Measurements from ENCODE around the gene TMPRSS9.

Gene TMPRSS9

DNA sequence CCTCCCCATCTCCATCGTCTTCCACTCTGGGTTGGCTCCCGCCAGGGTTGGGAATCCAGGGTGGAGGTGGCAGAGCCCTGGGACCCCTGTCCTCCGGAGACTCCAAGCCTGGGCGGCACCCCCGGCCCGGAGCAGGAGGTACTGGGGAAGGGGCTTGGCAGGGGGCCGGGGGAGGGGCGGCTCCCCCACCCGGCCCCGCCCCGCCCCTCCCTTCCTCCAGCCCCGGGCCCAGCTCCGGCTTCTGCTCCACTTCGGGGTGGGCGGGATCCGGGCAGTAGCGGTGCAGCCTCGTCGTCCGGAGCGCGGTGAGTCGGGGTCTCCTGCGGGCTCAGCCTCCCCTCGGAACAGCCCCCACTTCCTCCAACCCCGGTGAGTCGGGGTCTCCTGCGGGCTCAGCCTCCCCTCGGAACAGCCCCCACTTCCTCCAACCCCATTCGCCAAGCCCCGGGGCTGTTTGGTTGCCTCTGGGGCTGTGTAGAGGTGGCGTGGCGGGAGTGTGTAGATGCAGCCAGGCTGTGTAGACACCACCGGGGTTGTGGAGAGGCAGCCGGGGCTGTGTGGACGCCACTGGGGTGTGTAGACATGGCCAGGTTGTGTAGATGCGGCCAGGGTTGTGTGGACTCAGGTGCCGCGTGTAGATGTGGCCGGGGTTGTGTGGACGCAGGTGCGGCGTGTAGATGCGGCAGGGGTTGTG, at the start of gene TMPRSS9:
Gene TMPRSS9 (plus strand): TSS at position 274 of the 694 bp plus-strand sequence. CDS start 29,521 bp downstream, outside the sequence.
- no peak for DNase-seq (ENCODE audit: low read depth in 2 of 2)

DNA sequence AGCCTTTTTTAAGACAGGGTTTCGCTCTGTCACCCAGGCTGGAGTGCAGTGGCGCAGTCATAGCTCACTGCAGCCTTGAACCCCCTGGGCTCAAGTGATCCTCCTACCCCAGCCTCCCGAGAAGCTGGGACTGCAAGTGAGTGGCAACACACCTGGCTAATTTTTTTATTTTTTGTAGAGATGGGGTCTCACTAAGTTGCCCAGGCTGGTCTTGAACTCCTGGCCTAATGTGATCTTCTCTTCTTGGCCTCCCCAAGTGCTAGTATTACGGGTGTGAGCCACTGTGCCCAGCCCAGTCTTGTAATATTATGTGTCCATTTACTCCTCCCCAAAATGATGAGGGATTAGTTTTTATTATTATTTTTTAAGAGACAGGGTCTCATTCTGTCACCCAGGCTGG, 49.0 kb upstream of the TMPRSS9 start:
- DNase-seq (ENCODE audit: low read depth in 2 of 2): no peak

DNA sequence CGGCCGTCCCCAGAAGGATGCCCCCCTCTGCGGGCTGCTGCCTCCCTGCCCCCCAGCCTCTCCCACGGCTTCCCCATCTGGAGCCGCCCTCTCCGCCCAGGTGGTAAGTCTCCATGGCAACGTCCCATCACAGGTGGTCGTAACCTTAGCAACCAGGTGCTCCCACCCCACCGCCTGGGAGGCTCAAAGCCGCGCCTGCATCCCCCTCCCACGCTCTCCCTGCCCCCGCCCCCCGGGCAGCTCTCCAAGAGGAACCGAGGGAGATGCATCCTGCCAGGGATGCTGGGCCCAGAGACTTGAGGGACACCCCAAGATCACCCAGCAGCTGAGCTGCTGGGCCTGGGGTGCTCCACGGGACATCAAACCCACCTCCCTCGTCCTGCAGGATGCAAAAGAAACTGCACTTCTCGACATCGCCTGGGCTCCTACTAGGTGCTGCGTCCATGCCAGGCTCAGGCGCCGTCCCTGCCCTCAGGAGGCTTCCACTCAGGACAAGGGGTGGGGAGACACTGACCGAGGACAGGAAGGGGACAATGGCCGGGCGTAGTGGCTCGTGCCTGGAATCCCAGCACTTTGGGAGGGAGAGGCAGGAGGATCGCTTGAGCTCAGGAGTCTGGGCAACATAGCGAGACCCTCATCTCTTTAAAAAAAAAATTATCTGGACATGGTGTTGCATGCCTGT, 47.1 kb upstream of the TMPRSS9 start:
- no peak for DNase-seq (ENCODE audit: low read depth in 2 of 2)

DNA sequence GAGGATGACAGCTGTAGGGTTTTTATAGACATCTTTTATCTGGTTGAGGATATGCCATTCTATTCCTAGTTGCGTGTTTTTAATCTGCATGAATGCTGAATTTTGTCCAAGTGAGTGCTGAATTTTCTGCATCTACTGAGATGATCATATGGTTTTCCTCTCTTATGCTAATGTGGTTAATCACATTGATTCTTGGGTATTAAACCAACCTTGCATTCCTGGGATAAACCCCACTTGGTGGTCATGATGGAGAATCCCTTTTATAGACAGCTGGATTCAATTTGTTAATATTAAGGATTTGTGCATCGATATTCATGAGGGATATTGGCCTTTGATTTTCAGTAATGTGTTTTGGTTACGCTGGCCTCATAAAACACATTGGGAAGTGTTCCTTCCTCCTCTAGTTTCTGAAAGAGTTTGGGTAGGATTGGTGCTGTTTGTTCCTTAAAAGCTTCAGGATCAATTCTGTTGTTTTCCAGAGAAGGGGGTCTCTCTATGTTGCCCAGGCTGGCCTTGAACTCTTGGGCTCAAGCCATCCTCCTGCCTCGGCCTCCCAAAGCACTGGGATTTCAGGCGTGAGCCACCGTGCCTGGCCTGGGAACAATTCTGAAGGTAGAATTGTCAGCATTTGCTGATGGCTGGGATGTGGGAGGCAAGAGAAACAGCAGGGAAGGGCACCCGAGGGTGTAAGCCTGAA, 44.8 kb upstream of the TMPRSS9 start:
- DNase-seq (ENCODE audit: low read depth in 2 of 2): no peak

DNA sequence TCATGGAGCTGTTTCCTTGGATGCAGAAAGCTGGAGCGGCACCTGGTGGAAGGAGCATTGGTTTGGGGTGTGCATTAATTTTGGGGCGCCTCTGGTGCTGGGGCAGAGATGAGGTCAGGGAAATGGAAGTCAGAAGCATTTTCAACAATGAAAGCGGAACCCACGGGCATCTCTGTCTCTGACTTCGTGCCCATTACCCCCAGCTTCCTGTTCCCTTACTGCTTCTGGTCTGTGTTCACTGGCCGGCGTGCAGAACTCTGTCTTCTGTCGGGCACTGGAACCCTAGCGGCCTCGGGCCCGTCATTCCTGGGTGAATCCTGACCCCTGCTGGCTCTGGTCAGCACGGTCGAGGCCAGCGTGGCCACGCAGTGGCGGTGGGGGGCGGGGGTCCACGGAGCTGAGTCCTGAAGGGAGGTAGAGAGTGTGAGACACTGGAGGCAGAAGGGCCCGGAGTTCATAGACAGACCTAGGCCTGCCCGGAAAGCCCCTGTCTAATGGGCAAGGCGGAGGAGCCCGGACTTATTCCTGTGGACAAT, 44.2 kb upstream of the TMPRSS9 start:
- DNase-seq (ENCODE audit: low read depth in 2 of 2): no peak

DNA sequence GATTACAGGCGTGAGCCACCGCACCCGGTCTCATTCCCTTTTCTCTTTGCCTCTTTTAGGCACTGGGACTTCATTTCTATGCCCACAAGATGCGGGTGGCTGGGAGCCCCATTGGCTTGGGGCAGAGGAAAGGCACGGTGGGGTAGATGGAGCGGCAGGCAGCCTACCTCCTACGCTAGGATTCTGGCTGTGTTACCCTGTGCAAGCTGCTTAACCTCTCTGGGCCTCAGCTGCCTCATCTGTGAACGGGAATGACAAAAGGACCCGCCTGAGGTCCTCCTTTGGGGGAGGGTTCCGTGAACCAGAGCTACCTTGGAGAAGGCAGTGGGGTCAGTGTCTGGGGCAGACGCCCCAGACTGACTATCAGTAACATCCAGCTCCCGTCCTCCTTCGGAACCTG, 42.8 kb upstream of the TMPRSS9 start:
- DNase-seq (ENCODE audit: low read depth in 2 of 2): no peak

DNA sequence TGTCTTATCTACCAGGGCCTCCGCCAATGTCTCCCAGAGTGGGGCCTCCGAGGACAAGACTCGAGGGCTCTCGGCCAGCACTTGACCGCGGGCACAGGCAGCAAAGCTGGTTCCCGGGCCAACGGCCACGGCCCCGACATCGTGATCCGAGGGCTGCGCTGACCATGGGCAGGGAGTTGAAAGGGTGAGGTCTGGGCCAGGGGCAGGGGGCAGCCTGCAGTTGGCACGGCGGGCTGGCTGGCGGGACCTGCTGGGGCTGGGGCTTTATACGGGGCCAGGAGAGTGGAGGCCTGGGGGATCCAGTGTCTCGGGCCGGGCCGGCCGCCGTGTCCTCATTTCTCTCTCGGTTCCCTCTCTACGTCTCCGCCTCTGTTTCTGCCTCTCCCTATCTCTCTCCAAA, 42.3 kb upstream of the TMPRSS9 start:
- DNase-seq (ENCODE audit: low read depth in 2 of 2): no peak

DNA sequence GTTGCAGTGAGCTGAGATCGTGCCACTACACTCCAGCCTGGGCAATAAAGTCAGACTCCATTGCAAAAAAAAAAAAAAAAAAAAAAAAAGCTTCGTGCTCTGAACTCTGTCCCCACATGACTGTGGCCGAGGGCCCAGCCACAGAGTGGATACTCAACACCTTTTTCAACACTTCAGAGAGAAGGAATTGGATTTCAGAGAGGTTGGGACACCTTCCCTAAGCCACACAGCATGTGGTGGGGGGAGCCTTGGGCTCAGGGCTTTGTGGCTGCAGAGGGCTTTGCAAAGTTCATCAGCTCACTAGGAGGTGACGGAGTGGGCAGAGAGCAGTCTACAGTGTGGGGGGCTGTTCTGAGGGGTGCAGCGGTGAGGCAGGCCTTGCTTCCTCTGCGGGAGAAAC, 41.1 kb upstream of the TMPRSS9 start:
- no peak for DNase-seq (ENCODE audit: low read depth in 2 of 2)

DNA sequence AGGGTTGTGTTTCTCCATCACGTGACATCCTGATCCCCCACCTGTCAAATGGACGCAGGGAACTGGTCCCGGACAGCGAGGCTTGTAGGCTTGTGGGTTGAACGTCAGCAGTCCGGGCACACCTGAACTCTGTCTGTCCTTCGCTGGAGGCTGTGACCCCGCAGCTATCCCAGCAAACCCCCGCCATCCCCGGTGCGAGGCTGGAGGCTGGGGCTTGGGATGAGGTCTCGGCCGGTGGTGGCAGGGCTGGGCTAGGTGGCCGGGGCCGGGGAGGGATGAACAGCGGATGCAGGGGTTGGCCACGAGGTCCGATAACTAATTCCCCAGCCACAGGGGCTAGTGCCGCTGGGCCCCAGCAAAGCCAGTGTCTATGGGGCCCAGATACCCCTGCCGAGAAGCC, 40.5 kb upstream of the TMPRSS9 start:
- no peak for DNase-seq (ENCODE audit: low read depth in 2 of 2)

DNA sequence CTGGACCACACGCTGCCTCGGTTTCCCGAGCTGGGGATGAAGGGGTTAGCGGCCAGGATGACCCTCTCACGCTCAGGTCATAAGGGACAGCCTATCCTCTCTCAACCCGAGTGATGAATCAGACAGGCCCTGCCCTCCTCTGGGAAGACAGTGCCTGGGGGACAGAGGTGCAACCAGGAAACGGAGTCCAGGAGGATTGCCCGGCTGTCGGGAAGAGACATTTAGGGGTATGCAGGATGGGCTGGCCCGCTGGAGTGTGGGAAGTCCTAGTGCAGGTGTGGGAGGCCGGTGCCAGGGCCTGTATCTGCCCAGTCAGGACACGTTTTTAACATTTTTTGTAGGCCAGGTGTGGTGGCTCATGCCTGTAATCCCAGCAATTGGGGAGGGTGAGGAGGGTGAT, 40.0 kb upstream of the TMPRSS9 start:
- no peak for DNase-seq (ENCODE audit: low read depth in 2 of 2)

DNA sequence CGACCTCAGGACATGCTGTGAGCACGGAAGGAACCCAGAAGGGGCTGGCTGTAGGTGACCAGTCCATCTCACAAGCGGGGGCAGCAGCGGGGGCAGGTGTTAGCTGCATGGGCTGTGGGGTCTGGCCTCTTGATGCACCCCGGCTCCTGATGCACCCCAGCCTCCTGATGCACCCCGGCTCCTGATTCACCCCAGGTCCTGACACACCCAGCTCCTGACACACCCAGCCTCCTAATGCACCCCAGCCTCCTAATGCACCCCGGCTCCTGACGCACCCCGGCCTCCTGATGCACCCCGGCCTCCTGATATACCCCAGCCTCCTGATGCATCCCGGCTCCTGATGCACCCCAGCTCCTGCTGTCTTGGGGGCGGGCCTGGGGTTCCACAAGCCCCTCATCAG, 39.1 kb upstream of the TMPRSS9 start:
- DNase-seq (ENCODE audit: low read depth in 2 of 2): no peak

DNA sequence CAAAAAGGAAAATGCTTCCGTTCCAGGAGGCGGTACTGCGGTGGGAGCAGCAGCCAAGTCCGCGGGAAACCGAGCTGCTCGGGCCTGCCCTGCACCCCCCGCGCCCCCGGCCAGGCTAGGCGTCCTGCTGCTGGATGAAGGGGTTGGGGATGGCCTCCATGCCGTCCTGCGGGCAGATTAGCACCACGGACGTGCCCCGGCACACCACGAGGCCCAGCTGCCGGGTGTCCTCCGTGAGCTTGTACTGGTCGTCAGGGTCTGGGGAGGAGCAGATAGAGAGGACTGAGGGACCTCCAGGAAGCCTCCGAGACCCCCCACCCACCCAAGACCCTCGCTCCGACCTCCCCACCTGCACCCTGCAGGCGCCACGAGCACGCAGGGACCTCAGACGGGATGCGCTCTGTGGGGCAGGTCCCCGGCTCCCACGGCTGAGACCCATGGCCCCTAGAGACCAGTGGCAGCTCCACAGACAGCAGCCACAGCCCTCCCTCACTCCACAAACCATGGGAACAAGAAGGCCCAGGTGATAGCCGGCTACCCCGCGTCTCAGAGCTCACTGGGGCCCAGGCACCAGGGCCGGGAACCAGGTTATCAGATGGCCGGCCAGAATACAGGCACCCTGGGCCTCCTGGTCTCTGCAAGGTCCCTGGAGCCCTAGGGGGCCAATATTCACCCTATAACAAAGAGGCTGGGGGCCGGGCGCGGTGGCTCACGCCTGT, 38.3 kb upstream of the TMPRSS9 start:
- no peak for DNase-seq (ENCODE audit: low read depth in 2 of 2)

DNA sequence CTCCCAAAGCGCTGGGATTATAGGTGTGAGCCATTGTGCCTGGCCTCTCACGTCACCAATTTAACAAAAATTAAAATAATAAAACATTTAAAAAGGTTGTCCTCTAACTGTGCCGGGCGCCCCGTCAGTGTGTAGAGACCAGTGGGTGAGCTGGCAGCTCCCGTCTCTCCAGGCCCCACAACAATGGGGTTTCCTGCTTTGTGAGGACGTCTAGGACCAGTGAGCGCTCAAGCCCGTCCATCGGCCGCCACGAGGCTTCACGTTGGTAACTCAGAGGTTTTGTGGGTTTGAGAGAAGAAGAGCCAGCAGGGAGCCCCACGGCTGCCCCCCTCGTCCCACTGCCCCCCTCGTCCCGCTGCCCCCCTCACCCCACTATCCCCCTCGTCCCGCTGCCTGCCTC, 36.4 kb upstream of the TMPRSS9 start:
- no peak for DNase-seq (ENCODE audit: low read depth in 2 of 2)

DNA sequence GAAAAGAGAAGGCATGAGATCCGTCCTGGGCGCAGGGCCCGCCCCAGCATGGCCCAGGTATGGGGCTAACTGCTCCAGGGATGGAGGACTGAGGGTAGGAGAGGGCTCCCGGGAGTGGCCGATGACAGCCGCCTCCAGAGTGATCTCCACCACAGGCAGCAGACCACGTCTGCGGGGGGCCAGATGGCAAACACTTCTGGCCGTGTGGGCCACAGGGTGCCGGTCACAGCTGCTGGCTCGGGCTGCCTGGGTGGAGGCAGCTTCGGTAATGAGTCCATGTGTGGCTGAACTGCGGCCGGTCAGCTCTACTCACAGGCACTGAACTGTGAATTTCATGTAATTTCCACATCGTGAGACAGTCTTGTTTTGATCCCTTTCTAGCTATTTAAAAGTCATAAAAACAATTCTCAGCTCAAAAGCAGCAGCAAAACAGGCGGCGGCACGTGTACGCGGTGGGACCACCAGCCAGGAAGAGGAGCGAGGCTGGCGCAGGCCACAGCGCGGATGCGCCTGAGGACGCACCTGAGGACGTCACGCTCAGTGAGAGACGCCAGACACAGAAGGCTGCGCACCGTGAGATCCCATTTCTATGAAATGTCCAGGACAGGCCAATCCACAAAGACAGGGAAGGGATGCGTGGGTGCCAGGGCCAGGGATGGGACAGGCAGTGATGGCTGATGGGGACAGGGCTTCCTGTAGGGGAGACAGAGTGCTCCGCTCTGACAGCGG, 35.7 kb upstream of the TMPRSS9 start:
- DNase-seq (ENCODE audit: low read depth in 2 of 2): no peak

DNA sequence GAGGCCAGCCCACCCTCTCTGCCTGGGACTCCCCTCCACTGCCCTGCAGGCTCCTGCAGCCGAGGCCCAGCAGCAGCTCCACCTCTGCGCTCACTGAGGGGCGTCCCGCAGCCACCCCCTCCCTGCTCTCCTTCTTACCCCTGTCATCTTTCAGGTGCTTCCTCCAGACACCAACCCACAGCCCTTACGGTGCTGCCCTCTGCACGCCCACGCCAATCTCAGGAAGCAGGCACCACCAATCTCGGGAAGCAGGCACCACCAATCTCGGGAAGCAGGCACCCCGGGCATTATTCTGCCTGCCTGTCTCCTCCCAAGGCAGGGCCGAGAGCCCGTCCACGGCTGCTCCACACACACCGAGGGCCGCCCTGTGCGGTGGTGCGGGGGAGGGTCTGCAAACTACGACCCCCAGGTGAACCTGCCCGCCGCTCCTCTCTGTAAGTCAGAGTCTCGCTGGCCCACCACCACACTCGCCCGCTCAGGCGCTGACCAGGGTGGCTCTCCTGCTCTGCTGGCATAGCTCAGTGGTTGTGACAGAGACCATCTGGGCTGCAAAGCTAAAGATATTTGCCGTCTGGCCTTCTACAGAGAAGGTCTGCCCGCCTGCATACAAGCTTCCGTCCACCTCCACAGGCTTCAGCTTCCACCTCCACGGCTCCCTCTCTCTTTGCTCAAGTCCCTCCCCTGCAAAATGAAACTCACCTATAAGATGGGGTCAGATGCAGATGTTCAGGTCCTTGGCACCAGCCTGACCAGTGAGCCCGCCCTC, 34.6 kb upstream of the TMPRSS9 start:
- no peak for DNase-seq (ENCODE audit: low read depth in 2 of 2)

DNA sequence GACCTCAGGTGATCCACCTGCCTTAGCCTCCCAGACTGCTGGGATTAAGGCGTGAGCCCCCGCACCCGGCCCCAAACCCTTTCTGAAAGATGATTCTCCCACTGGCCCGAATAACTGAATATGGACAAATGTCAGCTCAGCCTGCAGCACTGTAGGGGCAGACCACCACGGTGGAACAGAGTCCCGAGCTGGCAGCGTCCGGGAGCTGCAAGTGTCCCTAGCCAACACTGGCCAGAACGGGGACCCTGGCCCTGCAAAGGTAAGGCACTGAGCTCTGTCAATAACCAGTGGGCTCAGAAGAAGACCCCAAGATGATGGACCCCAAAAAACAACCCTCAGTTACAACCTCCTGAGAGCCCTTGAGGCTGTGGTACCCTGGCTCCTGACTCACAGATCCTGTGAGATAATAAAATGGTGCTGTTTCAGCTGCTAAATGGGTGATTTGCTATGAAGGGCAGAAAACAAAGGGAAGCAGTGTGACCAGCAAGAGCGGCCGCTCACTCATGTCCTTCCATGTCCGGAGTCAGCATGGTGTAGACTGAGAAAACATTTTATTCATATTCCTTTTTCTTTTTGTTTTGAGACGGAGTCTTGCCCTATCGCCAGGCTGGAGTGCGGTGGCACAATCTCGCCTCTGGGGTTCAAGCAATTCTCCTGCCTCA, 33.2 kb upstream of the TMPRSS9 start:
- DNase-seq (ENCODE audit: low read depth in 2 of 2): no peak

DNA sequence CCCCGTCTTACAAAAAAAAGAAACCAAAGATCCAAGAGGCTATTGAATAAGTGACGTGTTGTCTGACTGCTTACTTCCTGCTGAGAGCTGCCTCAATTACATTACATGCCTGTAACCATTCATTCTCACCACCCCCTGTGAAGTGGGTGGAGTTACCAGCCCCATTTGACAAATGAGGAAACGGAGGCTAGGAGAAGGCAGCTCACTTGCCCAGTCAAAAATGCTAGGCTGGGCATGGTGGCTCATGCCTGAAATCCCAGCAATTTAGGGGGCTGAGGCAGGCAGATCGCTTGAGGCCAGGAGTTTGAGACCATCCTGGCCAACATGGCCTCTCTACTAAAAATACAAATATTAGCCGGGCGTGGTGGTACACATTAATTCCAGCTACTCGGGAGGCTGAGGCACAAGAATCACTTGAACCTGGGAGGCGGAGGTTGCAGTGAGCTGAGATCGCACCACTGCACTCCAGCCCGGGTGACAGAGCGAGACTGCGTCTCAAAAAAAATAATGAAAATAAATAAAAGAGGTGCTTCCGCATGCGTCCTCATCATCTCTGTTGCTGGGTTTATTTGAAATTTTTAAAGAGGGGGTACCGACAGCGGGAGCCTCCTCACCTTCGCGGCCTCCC, 32.2 kb upstream of the TMPRSS9 start:
- DNase-seq (ENCODE audit: low read depth in 2 of 2): peak; percentile 32 to 48

DNA sequence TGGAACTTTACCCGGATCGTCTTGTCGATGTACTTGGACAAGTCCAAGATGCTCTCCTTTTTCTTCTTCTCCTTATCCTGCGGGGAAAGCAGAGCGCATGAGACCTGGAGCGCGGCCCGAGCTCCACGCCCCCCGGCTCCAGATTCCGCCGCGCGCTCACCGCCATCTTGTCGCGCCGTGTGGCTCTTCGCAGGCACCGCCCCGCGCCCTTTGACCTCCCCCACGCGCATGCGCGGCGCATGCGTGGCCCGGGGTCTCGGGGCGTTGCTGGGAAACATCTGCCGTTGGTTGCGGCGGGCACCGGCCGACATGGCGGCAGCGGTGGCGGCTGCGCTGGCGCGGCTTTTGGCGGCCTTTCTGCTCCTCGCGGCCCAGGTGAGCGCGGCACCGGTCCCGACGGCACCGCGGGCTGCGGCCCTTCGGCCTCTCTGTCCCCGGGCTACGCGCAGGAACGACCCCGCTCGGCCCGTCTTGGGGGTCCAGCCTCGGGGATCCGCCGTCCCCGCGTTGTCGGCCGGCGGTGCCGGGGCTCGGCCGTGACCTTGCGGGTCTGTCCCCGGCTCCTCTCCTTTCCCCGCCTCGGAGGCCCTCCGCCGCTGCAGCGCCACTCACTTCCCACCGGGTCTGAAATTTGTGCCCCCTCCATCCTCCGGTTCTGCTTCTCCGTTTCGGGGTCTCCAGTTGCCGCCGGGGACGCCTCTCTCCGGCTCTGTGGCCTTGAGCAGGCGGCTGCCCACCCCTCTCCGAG, 31.5 kb upstream of the TMPRSS9 start, which contains the start of the genes LSM7 and SPPL2B:
Gene LSM7 (minus strand): TSS at position 186 of the 748 bp plus-strand sequence. CDS start 20 bp downstream, at position 166.
Gene SPPL2B (plus strand): TSS at position 284 of the 748 bp plus-strand sequence. CDS start 26 bp downstream, at position 310.
- DNase-seq (ENCODE audit: low read depth in 2 of 2): peak; percentile 86 to 88

DNA sequence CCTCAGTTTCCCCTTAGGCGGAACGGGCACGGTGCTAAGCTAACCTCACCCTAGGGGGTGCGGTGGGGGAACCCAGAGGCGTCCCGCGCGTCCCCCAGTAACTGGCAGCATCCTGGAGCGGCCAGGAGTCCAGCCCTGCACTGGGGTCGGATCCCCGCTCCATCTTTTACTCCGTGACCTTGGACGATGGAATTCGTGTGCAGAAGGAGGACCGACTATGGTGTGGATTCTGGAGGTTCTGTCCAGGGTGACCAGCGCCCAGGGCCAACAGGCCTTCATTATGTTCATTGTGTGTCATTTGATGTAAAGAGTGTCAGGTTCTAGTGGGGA, 31.0 kb upstream of the TMPRSS9 start:
- DNase-seq (ENCODE audit: low read depth in 2 of 2): no peak
